Colonic mucosa (tissue), 4 donors: ENCODE measurements around the gene IFRD2. TPM values are rescaled to one million over a fixed set of nuclear protein-coding genes. Genes with fewer than 3 reads are reported as not detected.
"Not testable (repeated sequence)": the region's sequence is repeated elsewhere in the genome, so short reads cannot be mapped to it uniquely, and the experiment has no call there.

Experiments
- DNase-seq: peaks from one replicate; pipeline ENCODE4 v3.0.0-alpha.2; 2020
- H3K27ac ChIP-seq: fragments of 200-600 bp; one replicate; pipeline ENCODE4 v1.8.0; 2021
- H3K27me3 ChIP-seq: fragments of 200-600 bp; one replicate; pipeline ENCODE4 v1.8.0; 2021
- H3K36me3 ChIP-seq: fragments of 200-600 bp; one replicate; pipeline ENCODE4 v1.8.0; 2021
- H3K4me1 ChIP-seq: fragments of 200-600 bp; one replicate; pipeline ENCODE4 v1.8.0; 2021; ENCODE audit warnings: mild to moderate bottlenecking
- H3K4me3 ChIP-seq: fragments of 200-600 bp; one replicate; pipeline ENCODE4 v1.8.0; 2021
- H3K9ac ChIP-seq, 2 donors: one replicate each; pipeline ENCODE4 v1.7.0; 2013; ENCODE audit warnings: control low read depth in 2 of 2, low read depth in 2 of 2, low read length in 2 of 2
- H3K9me3 ChIP-seq: fragments of 200-600 bp; one replicate; pipeline ENCODE4 v1.8.0; 2021
- intact Hi-C: fragments of 100-400 bp; cut with DNase I; formaldehyde crosslinking; loops from one replicate; pipeline ENCODE4 v1.14.1; 2022
- total RNA-seq, 2 donors: library from RNA; stranded (reverse); fragmentation: NEBNext Ultra II Directional in 1 of 2; extraction: Animal tissue kit (Norgen Biotek cat#: 25700) in 1 of 2; gene quantifications; one replicate each; pipeline ENCODE4 v1.2.1, GENCODE V29; 2021
- TF ChIP-seq, protein P1 (sequence below): fragments of 200-600 bp; IDR thresholded peaks from one replicate; pipeline ENCODE4 v1.8.0; 2022; ENCODE audit warnings: antibody characterized with exemption, mild to moderate bottlenecking
- donor health status: healthy.
- donor health status: DM: no; HTN: no; CAD: no.
- donor health status: DM: no; HTN: no; CAD: no.

The IFRD2 gene
- total RNA-seq, 2 donors from 2014 or later = 52.8 to 129 TPM

DNA sequence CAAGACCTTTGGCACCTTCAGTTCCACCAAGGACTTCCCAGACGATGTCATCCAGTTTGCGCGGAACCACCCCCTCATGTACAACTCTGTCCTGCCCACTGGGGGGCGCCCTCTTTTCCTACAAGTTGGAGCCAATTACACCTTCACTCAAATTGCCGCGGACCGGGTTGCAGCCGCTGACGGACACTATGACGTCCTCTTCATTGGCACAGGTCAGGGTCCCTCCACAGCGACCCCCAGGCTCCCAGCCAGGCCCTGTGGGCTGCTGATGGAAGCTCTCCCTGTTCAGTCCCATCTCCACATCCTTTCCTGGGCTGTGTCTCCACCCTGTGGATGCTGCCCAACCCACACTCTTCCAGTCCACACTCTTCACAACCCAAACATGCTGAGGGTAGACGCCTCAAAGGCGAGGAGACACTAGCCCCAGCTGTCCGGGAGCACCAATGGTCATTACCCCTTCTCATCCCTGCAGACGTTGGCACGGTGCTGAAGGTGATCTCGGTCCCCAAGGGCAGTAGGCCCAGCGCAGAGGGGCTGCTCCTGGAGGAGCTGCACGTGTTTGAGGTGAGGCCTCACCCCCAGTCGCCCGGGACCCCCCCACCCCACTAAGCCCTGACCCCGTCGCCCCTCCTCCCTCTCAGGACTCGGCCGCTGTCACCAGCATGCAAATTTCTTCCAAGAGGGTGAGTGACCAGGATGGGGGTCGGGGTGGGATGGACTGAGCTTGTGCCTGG lies 17.7 kb downstream of the IFRD2 start:
- no peaks in the 10 kb centered on the region for H3K36me3 ChIP-seq
- intact Hi-C loops = loop anchor here (2.0 to 10.0 kb wide), 3 partner anchors 48 to 82 kb away; partner anchors contain the start of genes GNAT1, HYAL2 and TUSC2
- H3K27me3 ChIP-seq = peaks cover 9% of the 10 kb centered on the region
- H3K4me3 ChIP-seq = no peak overlapping the region
- H3K9me3 ChIP-seq = no peaks in the 10 kb centered on the region
- peak overlapping the region; percentile 30 to 34 for H3K9ac ChIP-seq
- TF ChIP-seq, protein P1, sequence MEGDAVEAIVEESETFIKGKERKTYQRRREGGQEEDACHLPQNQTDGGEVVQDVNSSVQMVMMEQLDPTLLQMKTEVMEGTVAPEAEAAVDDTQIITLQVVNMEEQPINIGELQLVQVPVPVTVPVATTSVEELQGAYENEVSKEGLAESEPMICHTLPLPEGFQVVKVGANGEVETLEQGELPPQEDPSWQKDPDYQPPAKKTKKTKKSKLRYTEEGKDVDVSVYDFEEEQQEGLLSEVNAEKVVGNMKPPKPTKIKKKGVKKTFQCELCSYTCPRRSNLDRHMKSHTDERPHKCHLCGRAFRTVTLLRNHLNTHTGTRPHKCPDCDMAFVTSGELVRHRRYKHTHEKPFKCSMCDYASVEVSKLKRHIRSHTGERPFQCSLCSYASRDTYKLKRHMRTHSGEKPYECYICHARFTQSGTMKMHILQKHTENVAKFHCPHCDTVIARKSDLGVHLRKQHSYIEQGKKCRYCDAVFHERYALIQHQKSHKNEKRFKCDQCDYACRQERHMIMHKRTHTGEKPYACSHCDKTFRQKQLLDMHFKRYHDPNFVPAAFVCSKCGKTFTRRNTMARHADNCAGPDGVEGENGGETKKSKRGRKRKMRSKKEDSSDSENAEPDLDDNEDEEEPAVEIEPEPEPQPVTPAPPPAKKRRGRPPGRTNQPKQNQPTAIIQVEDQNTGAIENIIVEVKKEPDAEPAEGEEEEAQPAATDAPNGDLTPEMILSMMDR = peak; percentile 73
- no peak overlapping the region for H3K27ac ChIP-seq
- H3K4me1 ChIP-seq = peaks cover 16% of the 10 kb centered on the region
- DNase-seq = peak; percentile 79

DNA sequence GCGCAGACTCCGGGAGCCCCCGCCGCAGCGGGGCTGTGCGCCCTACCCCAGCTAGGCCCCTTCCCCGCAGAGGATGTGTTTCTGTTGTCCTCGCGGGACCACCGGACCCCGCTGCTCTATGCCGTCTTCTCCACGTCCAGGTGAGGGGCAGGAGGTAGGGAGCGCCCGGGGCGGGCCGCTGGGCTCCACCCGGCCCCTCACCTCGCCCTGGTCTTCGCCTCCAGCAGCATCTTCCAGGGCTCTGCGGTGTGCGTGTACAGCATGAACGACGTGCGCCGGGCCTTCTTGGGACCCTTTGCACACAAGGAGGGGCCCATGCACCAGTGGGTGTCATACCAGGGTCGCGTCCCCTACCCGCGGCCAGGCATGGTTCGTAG lies 18.6 kb downstream of the IFRD2 start:
- no peak for DNase-seq
- H3K27me3 ChIP-seq = peaks cover 9% of the 10 kb centered on the region
- H3K4me3 ChIP-seq = peak overlapping the region; percentile 16
- no peaks in the 10 kb centered on the region for H3K36me3 ChIP-seq
- H3K27ac ChIP-seq = no peak overlapping the region
- H3K4me1 ChIP-seq = peaks cover 16% of the 10 kb centered on the region
- peak overlapping the region in 1 of 2 donors; percentile 35 for H3K9ac ChIP-seq
- TF ChIP-seq, protein P1 = no peak
- H3K9me3 ChIP-seq = no peaks in the 10 kb centered on the region
- intact Hi-C loops = loop anchor here (2.0 to 10.0 kb wide), 3 partner anchors 47 to 81 kb away; partner anchors contain the start of genes GNAT1, HYAL2 and TUSC2

DNA sequence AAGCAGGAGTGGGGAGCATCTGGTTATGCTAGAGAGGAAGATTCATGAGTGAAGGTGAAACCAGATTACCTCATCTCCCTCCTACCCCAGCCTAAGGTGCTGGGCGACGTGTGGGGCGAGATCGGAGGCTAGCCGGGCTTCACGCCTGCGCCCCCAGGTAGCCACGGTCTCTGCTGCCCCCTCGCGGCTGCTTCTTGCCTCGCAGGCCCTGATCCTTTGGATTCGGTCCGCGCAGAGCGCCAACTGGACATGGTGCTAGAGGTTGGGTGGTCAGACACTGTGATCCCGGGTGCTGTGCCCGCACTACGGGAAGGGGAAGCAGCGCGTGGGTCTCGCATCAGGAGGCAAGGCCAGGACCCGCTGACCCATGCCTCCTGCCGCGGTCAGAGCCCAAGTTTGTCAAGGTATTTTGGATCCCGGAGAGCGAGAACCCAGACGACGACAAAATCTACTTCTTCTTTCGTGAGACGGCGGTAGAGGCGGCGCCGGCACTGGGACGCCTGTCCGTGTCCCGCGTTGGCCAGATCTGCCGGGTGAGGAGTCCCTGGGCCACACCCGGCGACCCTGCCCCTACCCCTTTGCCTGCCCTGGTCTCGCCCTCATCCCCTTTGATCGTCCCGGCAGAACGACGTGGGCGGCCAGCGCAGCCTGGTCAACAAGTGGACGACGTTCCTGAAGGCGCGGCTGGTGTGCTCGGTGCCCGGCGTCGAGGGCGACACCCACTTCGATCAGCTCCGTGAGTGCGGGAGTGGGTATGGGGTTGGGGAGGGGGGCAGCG lies 19.1 kb downstream of the IFRD2 start:
- Histone ChIP-seq H3K27ac (no peak overlapping the region), H3K27me3 (peaks cover 9% of the 10 kb centered on the region), H3K4me3 (peak overlapping the region; percentile 16), H3K9me3 (no peaks in the 10 kb centered on the region), H3K4me1 (peaks cover 21% of the 10 kb centered on the region), H3K36me3 (no peaks in the 10 kb centered on the region), H3K9ac (peak overlapping the region; percentile 57 to 73)
- TF ChIP-seq, protein P1 = peak; percentile 94
- DNase-seq = peak; percentile 95
- intact Hi-C loops = loop anchor here (5.0 to 10.0 kb wide), 2 partner anchors 52 to 81 kb away; partner anchors contain the start of genes GNAT1, HYAL2 and TUSC2

DNA sequence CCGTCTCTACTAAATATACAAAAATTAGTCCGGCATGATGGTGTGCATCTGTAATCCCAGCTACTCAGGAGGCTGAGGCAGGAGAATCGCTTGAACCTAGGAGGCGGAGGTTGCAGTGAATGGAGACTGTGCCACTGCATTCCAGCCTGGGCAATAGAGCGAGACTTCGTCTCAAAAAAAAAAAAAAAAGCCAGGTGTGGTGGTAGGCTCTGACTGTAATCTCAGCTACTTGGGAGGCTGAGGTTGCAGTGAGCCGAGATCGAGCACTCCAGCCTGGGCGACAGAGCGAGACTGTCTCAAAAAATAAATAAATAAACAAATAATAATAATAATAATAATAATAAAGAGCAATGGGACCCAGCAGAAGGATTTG lies 19.7 kb downstream of the IFRD2 start:
- not testable (repeated sequence) for H3K27me3 ChIP-seq, DNase-seq, H3K36me3 ChIP-seq, H3K4me3 ChIP-seq, H3K27ac ChIP-seq, H3K9ac ChIP-seq, H3K9me3 ChIP-seq
- H3K4me1 ChIP-seq = peaks cover 26% of the 10 kb centered on the region
- intact Hi-C loops = loop anchor here (5.0 to 10.0 kb wide), 2 partner anchors 52 to 80 kb away; partner anchors contain the start of genes GNAT1, HYAL2 and TUSC2

DNA sequence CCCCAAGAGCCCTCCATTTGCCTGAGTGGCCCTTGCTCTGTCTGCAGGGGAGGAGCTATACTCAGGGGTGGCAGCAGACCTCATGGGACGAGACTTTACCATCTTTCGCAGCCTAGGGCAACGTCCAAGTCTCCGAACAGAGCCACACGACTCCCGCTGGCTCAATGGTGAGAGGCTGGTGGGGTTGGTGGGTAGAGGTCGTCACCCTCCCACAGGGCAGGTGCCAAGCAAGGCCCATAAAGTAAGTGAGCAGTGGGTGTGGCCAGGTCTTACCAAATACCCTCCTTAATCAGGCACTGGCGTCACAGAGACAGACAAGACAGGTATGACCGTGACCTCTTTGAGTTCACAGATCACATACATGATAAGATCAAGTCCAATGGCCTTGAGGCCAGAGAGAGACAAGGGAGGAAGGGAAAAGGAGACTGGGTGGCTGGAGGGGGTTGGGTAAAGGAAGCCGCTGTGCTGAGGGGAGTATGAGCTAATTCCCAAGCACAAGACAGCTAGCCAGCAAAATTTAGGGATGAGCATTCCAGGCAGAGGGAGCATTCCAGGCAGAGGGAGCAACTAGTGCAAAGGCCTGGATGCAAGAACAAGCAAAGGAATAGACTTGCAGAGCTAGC lies 20.8 kb downstream of the IFRD2 start:
- H3K4me3 ChIP-seq = no peak overlapping the region
- H3K27ac ChIP-seq = peak overlapping the region; percentile 31
- intact Hi-C loops = loop anchor here (5.0 to 10.0 kb wide), 2 partner anchors 53 to 79 kb away; partner anchors contain the start of genes GNAT1, HYAL2 and TUSC2
- TF ChIP-seq, protein P1 = no peak
- H3K4me1 ChIP-seq = peaks cover 28% of the 10 kb centered on the region
- H3K9me3 ChIP-seq = no peaks in the 10 kb centered on the region
- H3K27me3 ChIP-seq = peaks cover 9% of the 10 kb centered on the region
- H3K36me3 ChIP-seq = no peaks in the 10 kb centered on the region
- DNase-seq = no peak
- H3K9ac ChIP-seq = peak overlapping the region in 1 of 2 donors; percentile 13
